ENCODE measurements around the gene NEDD9.

GRCh38 chr6:11214901-11215300 is 17.6 kb downstream of the NEDD9 start:
- TF ChIP-seq CTCF (IDR thresholded peaks at IDR 0.05; ENCODE audit: low read depth, low read length) (no peak), MAX (IDR thresholded peaks at IDR 0.05; ENCODE audit: low read depth, low read length) (no peak)

Data from NB4 (cell line).